OCI-LY1 (cell line): Measurements from ENCODE around the gene GUCY1A2.

Experiments used
- CTCF ChIP-seq: fragments of 200-600 bp; sonication (generic), shearing (Covaris generic); IDR thresholded peaks from 2 replicates; pipeline ENCODE4 v1.5.1; 2017; ENCODE audit warnings: mild to moderate bottlenecking, antibody characterized with exemption, low read length, moderate library complexity, mixed read lengths
- EZH2 ChIP-seq: fragments of 200-600 bp; sonication (generic), shearing (Covaris generic); IDR thresholded peaks from 2 replicates; pipeline ENCODE4 v1.8.0; 2017; ENCODE audit warnings: borderline replicate concordance, mixed run types, mild to moderate bottlenecking, antibody characterized with exemption, low read length, moderate library complexity, mixed read lengths

GRCh38 chr11:106728379-106728778, 289.9 kb downstream of the GUCY1A2 start:
- TF ChIP-seq CTCF (no peak), EZH2 (no peak)
